GM21526 (cell line): ENCODE measurements around the gene SLC38A10.
"Not testable (repeated sequence)": the region's sequence is repeated elsewhere in the genome, so short reads cannot be mapped to it uniquely, and the experiment has no call there.

Source experiments
- ATAC-seq: cut with Tn5 transposase; IDR thresholded peaks from one replicate; pipeline ENCODE4 v1.9.1; 2021; ENCODE audit warnings: moderate library complexity; ENCODE audit not compliant: unreplicated experiment, low FRiP score

The SLC38A10 gene

DNA sequence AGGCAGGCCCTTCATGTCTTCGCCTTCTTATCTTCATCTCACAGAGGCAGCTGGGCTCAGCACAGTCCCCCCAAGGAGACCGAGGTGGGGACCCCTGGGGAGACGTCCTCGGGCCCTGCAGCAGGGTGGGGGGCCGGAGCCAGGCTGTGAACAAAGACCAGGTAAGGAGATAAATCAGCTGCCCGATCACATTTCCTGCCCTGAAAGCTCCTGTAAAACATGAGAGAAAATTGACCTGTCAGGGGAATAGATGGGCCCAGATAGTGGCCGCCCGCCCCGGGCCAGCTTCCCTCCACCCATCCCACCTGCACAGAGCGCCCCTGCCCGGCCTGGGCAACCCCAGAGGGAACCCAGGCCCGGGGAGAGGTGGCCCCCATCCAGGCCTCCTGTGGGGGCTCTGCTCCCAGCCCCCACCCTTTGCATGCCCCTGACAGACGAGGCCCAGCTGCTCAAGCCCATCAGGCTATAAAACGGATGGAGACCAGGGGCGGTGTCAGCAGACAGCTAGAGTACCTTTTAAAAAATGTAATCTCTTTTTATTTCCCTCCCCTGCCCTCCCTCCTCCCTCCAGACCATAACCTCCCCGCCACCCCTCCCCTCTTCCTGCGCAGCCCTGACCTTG is 18.8 kb upstream of the SLC38A10 start:
- ATAC-seq = no peak

- ATAC-seq = no peak
Measured at GRCh38 chr17:81312624-81313325, 17.7 kb upstream of the SLC38A10 start.

DNA sequence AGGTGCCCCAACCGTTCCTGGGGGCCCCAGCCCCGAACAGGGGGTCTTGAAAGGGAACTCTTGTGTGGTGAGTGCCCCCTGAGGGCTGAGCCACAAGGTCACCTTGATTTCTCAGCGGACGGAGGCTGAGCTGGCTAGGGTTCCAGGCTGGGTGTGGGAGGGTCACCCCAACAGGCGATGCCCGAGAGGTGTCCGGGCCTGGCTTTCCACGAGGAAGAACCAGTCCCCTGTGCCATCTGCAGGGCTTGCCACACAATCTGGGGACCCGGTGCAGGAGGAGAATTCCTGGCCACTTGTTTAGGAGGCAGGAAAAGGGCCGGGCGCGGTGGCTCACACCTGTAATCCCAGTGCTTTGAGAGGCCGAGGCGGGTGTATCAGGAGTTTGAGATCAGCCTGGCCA is 16.8 kb upstream of the SLC38A10 start:
- ATAC-seq = no peak

DNA sequence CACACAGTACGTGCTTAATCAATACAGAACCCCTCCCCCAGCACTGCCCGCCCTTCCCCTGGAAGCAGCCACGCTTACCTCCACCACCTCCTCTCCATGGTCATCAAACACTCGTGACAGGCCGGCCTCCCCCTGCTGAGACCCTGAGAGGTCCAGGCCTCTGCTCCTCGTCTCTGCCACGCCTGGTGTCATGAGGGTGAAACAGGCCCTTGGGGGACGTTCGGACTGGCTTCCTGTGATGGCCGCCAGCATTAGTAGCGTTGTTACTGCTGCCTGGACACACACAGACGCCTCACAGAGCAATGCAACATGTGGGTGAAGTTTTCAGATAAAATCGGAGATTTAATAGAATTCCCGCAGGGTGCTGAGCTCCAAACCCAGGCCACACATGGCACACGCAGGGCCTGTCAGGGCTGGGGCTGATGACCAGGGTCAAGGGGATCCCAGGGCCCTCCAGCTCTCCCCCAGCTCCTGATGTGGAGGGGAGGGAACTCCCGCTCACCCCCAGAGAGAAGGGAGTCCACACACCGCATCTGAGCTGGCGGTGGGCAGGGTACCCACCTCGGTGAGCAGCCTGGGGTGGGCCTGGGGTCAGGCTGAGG is 15.9 kb upstream of the SLC38A10 start:
- no peak for ATAC-seq

- no peak for ATAC-seq
Measured at GRCh38 chr17:81309859-81310839, 15.0 kb upstream of the SLC38A10 start.

- ATAC-seq = no peak
Measured at GRCh38 chr17:81309140-81309858, 14.2 kb upstream of the SLC38A10 start.

DNA sequence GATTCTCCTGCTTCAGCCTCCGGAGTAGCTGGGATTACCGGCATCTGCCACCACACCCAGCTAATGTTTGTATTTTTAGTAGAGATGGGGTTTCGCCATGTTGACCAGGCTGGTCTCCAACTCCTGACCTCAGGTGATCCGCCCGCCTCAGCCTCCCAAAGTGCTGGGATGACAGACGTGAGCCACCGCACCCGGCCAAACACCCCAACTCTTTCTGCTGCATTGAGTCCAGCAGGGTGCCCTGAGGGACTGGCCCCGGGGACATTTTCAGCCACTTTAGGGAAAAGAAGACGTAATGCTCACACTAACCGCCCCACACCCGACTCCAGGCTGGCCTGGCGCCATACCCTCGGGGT is 13.7 kb upstream of the SLC38A10 start:
- ATAC-seq = not testable (repeated sequence)

GRCh38 chr17:81307636-81308560 is 12.8 kb upstream of the SLC38A10 start:
- no peak for ATAC-seq

DNA sequence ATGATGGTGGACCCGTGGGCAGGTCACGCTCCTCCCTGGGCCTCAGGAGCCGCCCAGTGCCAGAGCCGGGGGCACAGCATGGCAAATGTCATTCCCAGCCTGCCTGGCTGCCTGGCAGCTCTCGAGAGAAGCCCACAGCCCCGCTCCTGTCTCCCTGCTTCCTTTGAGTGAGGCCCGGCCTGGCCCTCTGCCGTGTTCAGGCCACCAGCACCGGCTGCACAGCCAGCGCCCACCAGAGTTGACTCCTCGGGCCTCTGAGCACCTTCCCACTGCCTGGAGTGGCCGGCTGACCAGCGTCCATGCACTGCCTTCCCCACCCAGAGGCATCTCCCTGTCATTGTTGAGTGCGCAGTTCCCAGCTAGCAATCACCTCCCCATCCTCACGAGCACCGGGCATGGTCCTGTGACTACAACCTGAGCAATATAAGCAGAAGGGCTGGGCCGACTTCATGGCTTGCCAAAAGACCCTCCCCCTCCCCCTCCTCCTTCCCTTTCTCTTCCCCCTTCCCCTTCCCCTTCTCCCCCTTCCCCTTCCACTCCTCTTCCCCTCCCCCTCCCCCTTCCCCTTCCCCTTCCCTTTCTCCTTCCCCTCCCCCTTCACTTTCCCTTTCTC is 11.9 kb upstream of the SLC38A10 start:
- no peak for ATAC-seq

DNA sequence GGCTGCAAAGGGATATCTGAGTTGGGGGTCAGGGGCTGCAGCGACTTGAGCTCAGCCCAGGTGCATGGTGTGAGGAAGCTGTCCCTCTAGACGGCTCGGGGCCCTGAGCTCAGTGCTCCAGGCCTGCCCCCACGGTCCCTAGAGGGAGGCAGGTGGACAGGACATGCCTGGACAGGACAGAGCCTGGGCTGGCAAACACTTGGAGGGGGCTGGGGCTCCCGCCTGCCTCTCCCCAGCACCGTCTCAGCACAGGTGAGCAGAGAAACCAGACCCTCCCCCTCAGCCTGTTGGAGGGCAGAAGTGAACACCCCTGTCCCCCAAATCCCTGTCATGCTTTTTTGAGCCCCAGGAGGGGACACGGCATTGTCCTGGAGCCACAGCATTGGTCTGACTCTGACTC is 11.4 kb upstream of the SLC38A10 start:
- ATAC-seq = no peak

- no peak for ATAC-seq
Measured at GRCh38 chr17:81305051-81305630, 10.0 kb upstream of the SLC38A10 start.

- ATAC-seq = no peak
Measured at GRCh38 chr17:81304196-81305015, 9.3 kb upstream of the SLC38A10 start.

DNA sequence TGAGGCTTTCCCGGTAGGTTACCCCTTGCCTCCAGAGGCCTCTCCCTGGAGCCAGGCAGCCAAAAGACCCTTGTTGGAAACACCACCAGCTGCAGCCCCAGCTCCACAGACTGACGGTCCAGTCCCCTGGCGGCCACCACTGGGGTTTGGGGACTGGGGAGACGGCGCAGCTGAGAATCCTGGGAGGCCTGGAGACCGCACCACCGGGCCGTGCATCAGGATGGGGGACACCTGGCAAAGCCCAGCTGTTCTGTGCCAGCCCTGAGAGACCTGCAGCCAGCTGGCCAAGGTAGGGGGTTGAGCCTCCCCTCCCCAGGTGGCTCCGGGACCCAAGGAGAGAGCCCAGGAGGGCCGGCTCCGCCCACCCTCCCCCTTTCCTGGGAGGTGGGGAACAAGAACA is 8.3 kb upstream of the SLC38A10 start:
- ATAC-seq = no peak

GRCh38 chr17:81302861-81303333 is 7.8 kb upstream of the SLC38A10 start:
- ATAC-seq = no peak

- no peak for ATAC-seq
Measured at GRCh38 chr17:81302324-81302723, 7.2 kb upstream of the SLC38A10 start.

- no peak for ATAC-seq
Measured at GRCh38 chr17:81301195-81302144, 6.4 kb upstream of the SLC38A10 start.
